Transverse colon (tissue), 3 donors: Measurements from ENCODE around the gene DOCK10.

ENCODE experiments used
- POLR2A ChIP-seq: fragments of 450-650 bp; IDR thresholded peaks from one replicate; pipeline ENCODE4 v1.6.1; 2016; ENCODE audit warnings: antibody characterized with exemption, mild to moderate bottlenecking, moderate library complexity
- TF ChIP-seq, protein P1 (sequence below), 5 experiments: fragments of 200-600 bp in 3 of 5; fragments of 450-650 bp in 2 of 5; sonication (generic) in 3 of 5; IDR thresholded peaks; 1 replicate in 2 of 5; 2 replicates in 3 of 5; pipeline ENCODE4 v1.5.1; 2016 to 2017; ENCODE audit warnings: antibody characterized with exemption in 5 of 5, inconsistent platforms in 3 of 5, mild to moderate bottlenecking in 2 of 5, moderate library complexity in 1 of 5

DNA sequence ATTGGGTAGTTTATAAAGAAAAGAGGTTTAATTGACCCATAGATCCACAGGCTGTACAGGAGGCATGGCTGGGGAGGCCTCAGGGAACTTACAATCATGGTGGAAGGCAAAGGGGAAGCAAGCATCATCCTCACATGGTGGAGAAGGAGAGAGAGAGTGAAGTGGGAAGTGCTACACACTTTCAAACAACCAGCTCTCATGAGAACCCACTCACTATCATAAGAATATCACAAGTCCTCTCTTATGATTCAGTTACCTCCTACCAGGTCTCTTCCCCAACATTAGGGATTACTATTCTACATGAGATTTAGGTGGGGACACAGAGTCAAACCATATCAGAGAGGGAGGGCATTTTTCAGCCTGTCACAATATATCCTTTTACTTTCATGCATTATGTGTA lies 22.7 kb upstream of the DOCK10 start:
- TF ChIP-seq, protein P1, sequence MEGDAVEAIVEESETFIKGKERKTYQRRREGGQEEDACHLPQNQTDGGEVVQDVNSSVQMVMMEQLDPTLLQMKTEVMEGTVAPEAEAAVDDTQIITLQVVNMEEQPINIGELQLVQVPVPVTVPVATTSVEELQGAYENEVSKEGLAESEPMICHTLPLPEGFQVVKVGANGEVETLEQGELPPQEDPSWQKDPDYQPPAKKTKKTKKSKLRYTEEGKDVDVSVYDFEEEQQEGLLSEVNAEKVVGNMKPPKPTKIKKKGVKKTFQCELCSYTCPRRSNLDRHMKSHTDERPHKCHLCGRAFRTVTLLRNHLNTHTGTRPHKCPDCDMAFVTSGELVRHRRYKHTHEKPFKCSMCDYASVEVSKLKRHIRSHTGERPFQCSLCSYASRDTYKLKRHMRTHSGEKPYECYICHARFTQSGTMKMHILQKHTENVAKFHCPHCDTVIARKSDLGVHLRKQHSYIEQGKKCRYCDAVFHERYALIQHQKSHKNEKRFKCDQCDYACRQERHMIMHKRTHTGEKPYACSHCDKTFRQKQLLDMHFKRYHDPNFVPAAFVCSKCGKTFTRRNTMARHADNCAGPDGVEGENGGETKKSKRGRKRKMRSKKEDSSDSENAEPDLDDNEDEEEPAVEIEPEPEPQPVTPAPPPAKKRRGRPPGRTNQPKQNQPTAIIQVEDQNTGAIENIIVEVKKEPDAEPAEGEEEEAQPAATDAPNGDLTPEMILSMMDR (IDR thresholded peaks at IDR 0.05), result no peak
- TF ChIP-seq POLR2A, result no peak
